HG03025 (cell line): ENCODE results near the gene AKT1S1.
"Not testable (repeated sequence)": the region's sequence is repeated elsewhere in the genome, so short reads cannot be mapped to it uniquely, and the experiment has no call there.

ENCODE experiments used
- ATAC-seq: cut with Tn5 transposase; IDR thresholded peaks from one replicate; pipeline ENCODE4 v1.9.1; 2021; ENCODE audit warnings: mild to moderate bottlenecking, moderate library complexity; ENCODE audit not compliant: unreplicated experiment, low FRiP score

The AKT1S1 gene

DNA sequence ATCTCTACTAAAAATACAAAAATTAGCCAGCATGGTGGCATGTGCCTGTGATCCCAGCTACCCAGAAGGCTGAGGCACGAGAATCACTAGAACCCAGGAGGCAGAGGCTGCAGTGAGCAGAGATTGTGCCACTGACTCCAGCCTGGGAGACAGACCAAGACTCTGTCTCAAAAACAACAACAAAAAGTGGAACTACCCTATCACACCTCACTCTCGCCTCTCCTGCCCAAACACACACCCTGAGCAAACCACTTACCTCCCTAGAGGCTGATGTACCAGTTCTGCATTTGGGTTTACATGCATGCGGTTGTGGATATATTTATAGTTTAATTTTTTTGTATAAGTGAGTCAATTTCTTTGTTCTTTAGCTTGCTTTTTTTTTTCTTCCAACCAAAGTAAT lies 33.9 kb downstream of the AKT1S1 start:
- ATAC-seq = no peak

DNA sequence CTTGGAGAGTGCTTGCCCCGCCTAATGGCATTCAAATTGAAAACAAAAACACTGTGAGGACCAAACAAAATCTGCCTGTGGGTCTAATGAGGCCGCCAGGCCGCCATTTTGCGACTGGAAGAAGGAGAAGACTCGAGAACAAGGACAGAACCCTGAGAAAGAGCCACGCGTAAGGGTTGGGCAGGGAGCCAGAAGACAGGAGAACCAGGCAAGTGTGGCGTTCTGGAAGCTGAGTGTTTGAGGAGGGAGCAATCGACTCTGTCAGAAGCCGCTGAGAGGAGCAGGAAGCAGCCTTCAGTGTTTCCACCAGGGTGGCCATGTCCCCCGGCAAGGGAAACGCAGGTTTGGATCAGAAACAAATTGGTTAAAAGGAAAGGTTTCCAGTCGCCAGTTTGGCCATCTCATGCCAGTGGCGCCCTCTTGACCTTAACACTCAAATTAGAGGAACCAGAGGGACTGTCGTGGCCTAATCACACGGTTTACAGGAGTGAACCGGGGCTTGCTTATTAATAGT lies 36.4 kb downstream of the AKT1S1 start:
- no peak for ATAC-seq

DNA sequence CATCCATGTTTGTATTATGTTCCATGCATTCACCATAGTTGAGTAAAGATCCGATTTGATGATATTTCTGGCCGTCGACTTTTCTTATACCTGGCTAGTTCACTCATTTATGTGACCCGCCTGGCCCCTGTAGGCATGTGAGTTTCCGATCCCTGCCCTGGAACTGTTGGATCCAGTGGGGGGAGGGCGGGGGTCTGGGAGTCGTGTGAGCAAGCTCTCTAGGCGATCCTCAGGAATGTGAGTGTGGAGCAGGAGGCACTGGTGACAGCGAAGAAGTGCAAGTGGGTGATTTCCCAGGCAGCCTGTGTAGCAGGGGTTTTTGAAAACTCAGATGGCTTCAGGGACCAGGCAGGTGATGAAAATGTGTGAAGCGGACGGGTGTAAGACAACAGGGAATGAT lies 36.8 kb downstream of the AKT1S1 start:
- no peak for ATAC-seq

DNA sequence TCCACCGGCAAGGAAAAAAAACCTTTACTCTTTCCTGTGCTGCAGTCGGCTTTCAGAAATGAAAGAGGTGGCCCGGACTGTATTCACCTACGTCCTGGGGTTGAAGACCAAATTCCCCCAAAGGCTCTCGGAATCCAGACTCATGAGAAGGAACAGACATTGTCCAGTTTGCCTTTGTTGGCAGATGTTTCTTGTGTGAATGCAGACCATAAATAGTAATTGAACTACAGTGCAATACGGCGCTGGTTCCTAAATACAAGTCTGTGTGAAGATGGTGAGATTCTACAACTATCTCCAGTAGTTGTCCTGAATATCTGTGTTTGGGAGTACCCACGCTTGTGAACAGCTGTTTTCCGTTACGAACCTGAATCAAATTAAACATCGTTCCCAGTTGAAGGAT lies 37.4 kb downstream of the AKT1S1 start:
- ATAC-seq = no peak

DNA sequence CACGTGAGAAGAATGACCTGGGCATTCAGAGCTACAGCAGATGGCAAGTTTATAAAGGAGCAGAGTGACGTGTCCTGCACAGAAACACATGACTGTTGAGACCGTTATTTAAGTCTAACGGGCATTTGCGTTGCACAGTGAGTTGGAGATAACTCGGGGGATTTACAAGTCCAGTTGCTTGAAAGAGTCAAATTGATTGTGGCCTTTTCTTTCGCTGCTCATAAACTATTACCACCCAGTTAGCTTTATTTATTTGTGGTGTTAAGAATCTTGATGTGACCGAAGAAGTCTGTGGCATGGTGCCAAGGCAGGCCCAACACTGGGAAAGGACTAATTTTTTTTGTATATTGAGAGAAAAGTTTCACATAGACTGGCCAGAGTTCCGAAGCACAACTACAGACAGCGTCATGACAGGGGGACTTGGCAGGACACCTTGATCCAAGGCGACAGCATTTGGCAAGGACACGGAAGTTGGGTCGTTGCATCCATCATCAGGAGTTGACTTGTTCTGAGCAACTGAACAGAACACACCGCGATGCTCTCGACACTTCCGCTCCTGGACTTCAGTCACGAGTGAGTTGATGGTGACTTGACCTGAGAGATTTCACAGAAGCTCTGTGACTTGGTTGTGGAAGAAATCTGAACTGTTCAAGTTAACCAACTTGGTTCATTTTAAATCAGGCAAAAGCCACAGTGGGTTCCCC lies 38.1 kb downstream of the AKT1S1 start:
- ATAC-seq = no peak

DNA sequence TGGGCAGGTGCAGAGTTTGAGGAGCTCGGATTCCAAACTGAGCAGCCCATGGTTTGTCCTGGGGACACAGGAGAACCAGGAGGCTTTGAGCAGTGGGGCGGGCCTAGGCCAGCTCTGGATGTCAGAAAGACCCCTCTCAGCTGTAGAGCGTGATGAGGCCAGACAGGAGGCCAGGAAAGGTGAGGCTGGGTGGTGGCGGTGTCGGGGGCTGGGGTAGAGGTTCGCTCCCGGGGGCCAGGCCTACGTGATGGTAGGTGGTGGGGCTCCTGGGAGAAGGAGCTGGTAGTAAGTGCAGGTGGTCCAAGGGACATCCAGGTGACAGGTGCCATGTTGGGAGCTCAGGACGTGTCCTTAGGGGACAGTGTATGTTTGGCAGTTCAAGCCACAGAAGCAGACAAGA lies 39.7 kb downstream of the AKT1S1 start:
- no peak for ATAC-seq

DNA sequence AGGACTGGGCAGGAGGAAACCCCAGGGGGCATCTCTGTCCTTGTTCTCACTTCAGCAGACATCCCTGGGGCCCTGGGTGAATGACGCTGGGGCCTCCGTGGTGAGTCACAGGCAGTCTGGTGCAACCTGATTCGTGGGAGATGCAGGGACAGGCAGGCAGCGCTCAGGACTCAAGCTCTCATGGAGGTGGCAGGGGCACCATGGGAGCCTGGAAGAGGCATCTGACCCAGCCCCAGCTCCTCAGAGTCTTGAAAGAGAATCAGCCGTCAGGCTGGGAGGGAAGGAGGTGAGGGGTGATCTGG lies 40.2 kb downstream of the AKT1S1 start:
- ATAC-seq = no peak

DNA sequence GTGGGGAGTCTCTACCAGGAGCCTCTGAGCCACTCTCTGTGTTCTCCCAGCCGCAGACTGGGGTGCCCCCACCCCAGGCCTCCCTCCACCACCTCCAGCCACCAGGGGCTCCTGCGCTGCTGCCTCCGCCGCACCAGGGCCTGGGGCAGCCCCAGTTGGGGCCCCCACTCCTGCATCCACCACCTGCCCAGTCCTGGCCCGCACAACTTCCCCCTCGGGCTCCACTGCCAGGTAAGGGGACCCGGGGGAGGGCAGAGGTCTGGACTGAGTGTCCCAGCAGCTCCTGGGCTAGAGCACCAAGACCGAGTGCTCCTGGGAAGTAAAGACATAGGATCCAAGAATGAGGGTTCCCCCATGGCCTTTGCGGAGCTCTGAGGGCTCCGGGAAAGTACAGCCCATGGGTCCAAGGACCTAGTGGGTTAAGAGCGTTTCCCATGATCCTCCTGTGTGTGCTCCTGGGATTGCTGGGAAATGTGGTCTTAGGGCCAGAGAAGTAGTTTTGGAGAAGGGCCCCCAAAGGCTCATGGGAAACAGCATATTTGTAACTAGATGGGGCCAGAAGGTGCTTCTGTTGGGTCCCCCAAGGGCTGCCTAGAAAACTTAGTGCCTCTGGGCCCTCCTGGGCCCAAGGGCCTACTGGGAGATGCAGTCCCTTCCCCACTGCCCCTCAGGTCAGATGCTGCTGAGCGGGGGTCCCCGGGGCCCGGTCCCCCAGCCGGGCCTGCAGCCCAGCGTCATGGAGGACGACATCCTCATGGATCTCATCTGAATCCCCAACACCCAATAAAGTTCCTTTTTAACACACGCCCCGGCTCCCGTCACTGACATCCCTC lies 40.8 kb downstream of the AKT1S1 start:
- no peak for ATAC-seq

DNA sequence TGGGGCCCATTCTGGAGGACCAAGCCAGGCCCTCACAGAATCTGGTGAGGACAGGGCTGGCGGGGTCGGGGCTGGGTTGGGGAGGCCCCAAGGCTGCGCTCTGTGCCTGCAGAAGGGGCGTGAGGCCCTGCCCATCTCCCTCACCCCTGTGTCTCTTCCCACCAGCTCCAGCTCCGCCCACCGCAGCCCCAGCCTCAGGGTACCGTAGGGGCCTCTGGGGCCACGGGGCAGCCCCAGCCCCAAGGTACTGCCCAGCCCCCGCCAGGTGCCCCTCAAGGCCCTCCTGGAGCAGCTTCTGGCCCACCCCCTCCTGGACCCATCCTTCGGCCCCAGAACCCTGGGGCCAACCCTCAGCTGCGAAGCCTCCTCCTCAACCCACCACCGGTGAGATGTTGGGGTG lies 41.6 kb downstream of the AKT1S1 start:
- ATAC-seq = no peak

DNA sequence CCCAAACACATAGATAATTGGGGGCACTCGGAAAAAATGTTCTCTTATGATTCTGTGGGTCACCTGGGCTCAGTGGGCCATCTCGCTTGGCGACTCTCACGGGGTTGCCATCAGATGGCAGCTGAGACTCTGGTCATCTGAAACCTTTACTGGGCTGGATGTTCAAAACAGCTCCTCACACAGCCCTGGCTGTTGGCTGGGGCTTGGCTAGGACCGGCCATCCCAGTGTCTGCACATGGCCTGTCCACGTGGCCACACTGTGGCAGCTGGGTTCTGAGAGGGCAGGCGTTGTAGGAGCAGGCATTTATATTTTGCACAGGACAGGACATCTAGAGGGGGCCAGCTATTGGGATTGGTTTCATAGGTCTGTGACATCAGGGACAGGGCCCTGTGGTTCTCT lies 43.6 kb downstream of the AKT1S1 start:
- no peak for ATAC-seq

DNA sequence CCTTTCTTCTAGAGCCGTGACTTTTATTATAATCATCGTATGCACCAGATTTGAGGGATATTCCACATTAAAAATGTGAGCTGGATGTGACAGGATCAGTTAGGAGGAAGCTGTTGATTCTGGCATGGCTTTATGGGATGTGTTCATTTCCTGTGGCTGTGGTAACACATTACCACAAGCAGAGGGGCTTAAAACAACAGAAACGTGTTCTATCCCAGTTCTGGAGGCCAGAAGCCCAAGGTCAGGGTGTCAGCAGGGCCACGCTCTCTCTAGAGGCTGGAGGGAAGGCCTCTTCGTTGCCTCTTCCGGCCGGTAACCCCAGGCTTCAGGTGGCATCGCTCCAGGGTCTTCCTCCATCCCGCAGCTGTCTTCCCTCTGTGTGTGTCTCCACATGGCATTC lies 44.6 kb downstream of the AKT1S1 start:
- no peak for ATAC-seq

DNA sequence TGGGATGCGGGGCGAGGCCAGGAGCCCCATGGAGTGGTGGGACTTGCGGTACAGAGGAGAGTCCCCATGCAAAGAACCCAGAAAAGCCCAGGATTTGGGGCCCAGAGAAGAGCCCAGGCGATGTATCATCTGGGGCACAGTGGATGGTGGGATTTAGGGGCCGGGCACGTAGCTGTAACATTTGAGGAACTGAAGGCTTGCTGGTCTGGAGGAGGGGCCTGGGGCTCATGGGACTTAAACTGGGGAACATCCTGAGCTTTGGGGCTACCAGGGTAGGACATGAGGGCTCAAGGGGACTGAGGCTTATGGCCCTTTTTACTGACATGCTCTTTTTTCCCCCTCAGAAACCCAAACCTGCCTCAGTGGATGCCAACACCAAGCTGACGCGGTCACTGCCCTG lies 45.6 kb downstream of the AKT1S1 start:
- no peak for ATAC-seq

DNA sequence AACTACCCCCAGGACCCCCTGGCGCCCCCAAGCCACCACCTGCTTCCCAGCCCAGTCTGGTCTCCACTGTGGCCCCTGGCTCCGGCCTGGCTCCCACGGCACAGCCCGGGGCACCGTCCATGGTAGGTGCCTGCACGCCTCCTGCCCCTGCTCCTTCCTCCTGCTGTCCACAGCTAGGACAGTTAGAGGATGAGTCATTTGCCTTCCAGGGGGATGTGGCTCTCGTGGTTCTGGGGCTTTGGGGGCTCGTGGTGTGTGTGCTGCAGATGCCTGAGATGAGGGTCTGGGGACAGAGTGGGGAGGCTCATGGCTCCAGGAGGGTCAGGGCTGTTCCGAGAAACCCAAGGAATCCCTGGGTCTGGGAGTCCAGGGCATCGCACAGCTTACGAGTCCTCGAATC lies 46.4 kb downstream of the AKT1S1 start:
- ATAC-seq = no peak

DNA sequence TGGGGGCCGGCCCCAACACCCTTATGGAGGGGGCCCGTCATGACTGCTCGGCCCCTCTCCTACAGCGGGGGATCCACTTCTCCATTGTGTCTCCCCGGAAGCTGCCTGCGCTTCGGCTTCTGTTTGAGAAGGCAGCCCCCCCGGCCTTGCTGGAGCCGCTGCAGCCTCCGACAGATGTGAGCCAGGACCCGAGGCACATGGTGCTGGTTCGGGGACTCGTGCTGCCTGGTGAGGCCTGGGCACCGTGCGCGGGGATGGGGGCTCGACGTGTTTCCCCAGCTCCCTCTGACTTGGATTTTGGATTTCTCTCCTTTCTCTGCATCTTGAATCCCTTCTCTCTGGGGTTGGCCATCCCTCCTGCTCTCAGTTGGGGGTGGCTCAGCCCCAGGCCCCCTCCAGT lies 47.4 kb downstream of the AKT1S1 start:
- ATAC-seq = no peak

DNA sequence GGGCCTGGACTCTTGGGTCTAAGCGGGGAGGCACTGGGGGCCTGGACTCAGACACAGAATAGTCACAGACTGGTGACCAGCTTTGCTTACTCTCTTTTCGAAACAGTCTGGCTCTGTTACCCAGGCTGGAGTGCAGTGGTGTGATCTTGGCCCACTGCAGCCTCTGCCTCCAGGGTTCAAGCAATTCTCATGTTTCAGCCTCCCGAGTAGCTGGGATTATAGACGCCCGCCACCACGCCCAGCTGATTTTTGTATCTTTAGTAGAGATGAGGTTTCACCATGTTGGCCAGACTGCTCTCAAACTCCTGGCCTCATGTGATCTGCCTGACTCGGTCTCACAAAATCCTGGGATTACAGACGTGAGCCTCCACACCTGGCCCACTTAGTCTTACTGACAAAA lies 48.0 kb downstream of the AKT1S1 start:
- ATAC-seq = no peak

DNA sequence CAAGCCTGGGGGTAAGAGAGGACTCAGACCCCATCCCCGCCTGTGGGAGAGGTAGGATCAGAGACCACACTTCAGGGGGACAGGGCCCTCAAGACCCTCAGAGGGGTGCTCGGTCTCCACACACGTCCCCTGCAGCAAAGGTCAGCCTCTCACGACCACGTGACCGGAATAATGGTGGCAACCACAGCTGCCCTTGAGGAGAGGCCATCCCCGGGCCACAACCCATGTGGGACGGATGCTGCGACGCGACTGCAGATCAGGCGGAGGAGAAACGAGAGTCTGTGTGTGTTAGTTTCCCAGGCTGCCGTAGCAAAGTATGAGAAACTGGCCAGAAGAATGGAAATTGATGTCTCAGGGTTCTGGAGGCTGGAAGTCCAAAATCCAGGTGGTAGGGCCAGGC lies 50.1 kb downstream of the AKT1S1 start:
- ATAC-seq = no peak

DNA sequence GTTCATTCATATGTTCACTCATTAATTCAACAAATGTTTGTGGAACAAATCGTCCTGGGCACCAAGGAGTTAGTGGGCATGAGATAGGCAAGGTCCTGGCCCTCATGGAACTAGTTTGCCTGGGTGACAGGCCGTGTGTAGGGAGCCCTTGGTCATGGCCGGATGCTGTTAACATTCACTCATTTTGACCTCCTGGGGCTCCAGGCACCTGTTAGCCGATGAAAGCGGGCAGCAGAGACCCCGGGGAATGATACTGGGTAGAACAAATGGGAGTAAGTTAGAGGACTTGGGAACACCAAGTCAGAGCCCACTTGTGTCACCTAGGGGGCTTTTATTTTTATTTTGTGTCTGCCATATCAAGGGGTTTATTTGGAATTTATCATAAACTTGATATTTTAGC lies 52.5 kb downstream of the AKT1S1 start:
- no peak for ATAC-seq

DNA sequence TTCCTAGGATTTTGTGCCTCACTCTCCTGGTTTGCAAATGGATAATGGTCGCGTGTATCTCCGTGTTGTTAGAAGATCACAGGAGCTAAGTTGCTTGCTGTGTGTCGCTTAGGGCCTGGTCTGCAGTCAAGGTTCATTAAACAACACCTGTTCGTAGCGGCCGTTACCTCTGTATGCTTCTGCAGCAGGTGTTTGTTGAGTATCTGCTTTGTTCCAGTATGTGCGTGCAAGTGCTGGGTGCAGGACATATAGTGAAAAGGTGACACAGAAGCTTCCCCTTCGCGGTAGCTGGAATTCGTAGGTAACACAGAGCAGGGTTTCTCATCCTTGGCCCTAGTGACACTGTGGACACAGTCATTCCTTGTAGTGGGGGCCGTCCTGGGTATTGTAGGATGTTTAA lies 53.7 kb downstream of the AKT1S1 start:
- no peak for ATAC-seq

DNA sequence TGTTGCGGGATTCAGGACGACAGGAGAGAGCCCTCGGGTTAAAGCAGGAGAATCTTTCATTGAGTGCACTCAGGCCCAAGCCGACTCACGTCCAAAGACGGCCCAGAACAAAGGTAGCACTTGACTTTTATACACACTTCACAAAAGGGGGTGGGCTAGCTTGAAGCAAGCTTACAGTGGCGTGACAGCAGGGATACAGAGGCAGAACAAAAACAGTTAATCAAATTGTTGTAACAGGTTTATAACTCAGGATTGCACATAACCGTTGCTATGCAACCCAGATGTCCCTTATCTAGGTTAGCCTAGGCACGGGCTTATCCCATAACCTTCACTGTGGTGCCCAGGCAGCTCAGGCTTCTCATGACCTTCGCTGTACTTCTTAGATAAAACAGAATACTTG lies 57.0 kb downstream of the AKT1S1 start:
- no peak for ATAC-seq

DNA sequence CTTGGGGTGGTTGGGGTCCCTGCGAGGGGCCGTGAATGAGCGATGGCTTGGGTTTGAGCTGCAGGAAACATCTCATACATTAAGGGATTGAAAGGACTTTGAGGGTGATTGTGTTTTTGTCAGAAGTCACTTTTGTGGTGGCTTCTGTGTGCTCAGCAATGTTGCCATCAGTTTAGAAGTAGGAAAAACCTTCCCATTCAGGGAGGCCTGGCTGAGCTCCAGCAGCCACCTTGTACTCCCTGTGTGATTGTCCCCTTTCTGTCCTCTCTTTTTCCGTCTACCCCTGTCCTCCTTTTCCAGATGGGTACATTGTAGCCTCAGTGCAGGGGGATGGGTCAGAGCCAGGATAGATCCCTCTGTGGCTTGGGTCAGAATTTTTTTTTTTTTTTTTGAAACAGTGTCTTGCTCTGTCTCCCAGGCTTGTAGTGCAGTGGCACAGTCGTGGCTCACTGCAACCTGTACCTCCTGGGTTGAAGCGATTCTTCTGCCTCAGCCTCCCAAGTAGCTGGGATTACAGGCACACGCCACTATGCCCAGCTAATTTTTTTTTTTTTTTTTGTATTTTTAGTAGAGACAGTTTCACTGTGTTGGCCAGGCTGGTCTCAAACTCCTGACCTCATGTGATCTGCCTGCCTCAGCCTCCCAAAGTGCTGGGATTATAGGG lies 57.6 kb downstream of the AKT1S1 start:
- ATAC-seq = not testable (repeated sequence)
